GM12891 (cell line): ENCODE data around the gene FAM185A.
"Not testable (repeated sequence)": the region's sequence is repeated elsewhere in the genome, so short reads cannot be mapped to it uniquely, and the experiment has no call there.

Experiments used
- POLR2A ChIP-seq: IDR thresholded peaks from 2 replicates; pipeline ENCODE4 v1.6.1; 2011; ENCODE audit warnings: low read depth, low read length, control low read depth
- POLR2AphosphoS5 ChIP-seq: IDR thresholded peaks from 2 replicates; pipeline ENCODE4 v1.6.1; 2011; ENCODE audit warnings: low read depth, low read length, control low read depth
- SPI1 ChIP-seq: IDR thresholded peaks from 2 replicates; pipeline ENCODE4 v1.6.1; 2011; ENCODE audit warnings: low read depth, low read length, control low read depth

DNA sequence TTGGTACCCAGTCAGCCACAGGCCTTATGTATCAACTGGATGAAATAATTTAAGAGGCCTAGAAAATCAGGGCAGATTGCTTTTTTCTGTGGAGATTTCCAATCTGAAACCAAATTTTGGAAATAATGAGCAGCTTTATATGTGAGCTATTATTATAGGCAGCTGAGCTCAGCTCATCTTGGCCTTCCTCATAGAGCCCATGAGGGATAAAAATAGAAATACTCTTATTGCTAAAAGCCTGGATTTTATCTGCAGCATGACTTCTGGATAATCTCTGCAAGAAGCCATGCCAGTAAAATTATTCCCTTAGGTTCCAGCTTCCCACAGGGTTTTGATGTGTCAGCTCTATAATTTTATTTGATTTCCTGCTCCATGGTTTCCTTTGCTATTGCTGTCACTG, 43.0 kb downstream of the FAM185A start:
- not testable (repeated sequence) for TF ChIP-seq POLR2A, POLR2AphosphoS5, SPI1
